Right lung (tissue), 5 donors: ENCODE measurements around the gene COL24A1. TPM values are rescaled to one million over a fixed set of nuclear protein-coding genes. Genes with fewer than 3 reads are reported as not detected.
A peak's percentile ranks its signal among the peaks of the same experiment; 100 is the strongest.
"Not testable (repeated sequence)": the region's sequence is repeated elsewhere in the genome, so short reads cannot be mapped to it uniquely, and the experiment has no call there.

Source experiments
- DNase-seq, 2 donors: peaks; one replicate each; pipeline ENCODE4 v3.0.0-alpha.2; 2013
- polyA plus RNA-seq, 5 donors: library from polyadenylated mRNA; unstranded; fragments of 120-200 nt; gene quantifications; one replicate each; pipeline versions ENCODE4 v1.2.1 to v1.2.3, GENCODE V29; 2013; ENCODE audit warnings: inconsistent platforms in 1 of 5, low replicate concordance in 1 of 5; ENCODE audit not compliant: insufficient read length in 5 of 5, insufficient read depth in 1 of 5

COL24A1 gene
- polyA plus RNA-seq, 5 donors: 15.0 to 42.5 (median 32.9) TPM

DNA sequence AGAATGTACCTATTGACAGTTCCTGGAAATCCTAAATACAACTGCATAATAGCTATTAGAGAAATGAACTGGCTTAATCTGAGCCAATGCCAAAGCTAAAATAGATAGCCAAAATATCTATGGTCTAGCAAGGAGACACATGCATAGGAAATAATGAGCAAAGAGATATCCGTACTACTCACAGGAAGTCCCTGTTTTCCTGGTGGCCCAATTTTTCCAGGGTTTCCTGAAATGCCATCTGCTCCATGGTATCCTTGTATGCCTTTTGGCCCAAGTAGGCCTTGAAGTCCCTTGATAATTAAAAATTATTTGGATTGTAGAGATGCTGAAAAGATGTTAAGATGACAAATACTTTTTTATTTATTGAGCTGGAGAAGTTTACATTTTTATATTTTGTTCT, 340.0 kb downstream of the COL24A1 start:
- no peak for DNase-seq

DNA sequence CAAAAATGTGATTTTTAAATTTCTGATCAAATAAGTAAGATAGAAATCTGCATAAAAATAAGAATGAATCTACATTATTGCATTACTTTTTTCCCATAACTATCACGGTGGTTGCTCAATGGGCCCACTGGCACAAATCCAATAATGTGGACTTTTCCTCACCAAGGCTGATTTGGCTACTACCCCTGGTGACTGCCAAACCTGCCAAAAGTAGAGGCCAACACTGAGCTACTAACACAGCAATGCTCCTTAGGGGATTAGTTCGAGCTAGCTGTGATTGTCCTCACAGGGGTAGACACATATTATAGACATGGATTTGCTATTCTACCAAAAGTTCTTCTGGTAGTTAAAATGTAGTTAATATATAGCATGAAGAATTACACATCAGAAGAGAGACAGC, 340.7 kb downstream of the COL24A1 start:
- no peak for DNase-seq

DNA sequence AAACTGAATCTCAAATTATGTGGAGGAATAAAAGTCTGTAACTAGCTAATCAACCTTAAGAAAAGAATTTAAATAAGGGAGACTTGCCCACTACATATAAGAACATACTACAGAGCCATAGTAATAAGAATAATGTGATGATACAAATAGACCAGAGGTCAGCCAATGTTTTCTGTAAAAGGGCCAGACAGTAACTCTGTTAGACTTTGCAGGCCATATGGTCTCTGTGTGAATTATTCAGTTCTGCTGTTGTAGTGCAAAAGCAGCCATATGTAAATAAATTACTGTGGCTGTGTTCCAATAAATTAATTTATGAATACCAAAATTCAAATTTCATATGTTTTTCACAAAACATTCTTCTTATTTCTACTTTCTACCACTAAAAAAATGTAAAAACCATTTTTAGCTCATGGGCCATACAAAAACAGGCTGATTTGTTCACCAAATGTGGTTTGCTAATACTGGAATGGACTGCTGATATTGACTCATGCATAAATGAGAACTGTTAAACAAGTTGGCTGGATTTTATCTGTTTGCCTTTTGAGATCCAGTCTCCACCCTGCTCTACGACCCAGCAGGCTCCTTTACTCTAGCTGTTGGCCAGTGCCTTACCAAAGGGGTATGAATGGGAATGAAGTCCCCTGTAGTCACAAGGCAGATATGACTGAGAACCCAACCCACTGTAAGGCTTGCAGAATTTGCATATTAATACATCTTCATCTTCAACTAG, 350.2 kb downstream of the COL24A1 start:
- DNase-seq: no peak

DNA sequence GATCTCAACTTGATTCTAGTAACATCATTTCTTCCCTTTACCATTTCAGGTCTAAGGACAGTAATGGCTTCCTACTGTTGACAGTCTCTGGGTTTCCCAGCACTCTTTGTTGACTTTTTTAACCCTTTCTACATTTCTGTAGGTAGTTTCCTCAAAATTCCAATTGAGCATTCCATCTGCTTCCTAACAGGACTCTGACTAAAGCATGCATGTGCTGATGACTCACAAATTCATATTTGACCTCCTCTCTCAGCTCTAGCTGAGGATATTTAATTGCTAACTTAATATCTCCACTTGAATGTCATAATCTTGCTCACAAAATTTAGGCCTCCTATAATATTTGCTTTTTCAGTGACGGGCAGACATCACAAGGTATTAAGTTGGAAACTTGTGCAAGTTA, 355.1 kb downstream of the COL24A1 start:
- no peak for DNase-seq

DNA sequence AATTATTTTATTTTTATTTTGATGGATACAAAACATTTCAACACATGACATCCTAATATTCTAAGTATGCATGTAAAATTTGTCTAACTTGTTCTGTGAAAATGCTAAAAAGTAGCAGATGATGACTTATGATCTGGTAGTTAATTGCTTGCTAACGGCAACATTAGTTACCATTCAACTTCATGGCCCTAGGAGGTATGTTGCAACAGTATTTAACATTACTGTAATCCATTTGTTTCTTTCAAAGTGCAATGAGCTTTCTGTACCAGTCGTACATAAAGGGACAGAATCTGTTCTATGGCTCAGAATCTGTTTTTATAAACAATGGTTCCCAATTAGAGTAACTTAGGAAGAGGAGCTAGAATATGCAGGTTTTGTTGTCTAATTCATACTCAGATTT, 356.8 kb downstream of the COL24A1 start:
- DNase-seq: no peak

DNA sequence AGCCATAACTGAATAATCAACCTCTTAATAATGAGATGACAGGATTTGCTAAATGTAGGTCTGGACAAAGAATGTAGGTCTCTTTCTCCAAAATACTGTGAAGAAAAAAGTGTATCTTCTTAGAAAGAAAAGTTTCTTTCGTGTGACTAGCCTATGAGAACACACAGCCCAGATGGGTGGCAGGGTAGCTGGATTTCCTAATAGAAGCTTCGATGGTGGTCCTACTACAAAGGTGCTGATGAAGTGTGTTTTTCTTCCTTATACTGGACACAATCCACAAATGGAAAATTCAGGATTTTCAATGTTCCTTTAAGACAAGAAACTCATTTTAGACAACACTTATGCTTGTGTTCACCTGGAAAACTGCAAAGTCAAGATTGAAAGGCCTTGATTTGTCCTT, 358.2 kb downstream of the COL24A1 start:
- DNase-seq: no peak

DNA sequence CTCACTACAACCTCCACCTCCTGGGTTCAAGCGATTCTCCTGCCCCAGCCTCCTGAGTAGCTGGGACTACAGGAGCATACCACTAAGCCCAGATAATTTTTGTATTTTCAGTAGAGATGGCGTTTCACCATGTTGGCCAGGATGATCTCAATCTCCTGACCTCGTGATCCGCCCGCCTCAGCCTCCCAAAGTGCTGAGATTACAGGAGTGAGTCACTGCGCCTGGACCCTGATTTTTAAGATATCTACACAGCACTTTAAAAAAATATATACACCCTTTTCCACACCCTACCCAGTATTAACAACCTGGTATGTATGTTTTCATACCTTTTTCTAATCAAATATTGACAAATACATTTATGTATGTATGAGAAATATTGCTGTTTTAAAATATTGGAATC, 379.6 kb downstream of the COL24A1 start:
- DNase-seq: not testable (repeated sequence)

DNA sequence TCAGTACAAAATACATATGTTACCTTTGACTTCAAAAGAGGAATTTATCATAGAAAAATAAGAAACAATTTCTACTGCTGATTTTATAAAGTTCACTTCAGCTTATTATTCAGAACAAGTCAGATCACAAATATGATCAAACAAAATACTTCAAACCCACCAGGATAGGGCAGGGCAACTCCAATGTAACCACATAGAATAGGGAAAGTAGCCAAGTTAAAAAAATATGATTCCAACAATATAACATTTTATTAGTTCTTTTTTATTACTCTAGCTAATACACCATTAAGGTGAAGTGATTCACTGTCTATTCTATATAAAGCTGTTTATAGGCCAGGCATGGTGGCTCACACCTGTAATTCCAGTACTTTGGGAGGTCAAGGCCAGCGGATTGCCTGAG, 393.8 kb downstream of the COL24A1 start:
- DNase-seq: no peak

DNA sequence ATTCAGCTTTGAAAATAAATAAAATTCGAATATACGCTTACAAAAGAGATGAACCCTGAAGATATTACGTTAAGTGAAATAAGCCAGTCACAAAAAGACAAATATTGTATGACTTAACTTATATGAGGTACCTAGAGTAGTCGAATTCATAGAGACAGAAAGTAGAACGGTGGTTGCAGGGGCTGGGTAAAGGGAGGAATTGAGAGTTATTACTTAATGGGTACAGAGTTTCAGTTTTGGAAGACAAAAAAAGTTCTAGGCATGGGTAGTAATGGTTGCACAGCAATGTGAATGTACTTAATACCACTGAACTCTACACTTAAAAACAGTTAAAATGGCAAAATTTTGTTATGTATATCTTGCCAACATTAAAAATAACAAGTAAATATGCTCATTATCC, 399.7 kb downstream of the COL24A1 start:
- DNase-seq: no peak

DNA sequence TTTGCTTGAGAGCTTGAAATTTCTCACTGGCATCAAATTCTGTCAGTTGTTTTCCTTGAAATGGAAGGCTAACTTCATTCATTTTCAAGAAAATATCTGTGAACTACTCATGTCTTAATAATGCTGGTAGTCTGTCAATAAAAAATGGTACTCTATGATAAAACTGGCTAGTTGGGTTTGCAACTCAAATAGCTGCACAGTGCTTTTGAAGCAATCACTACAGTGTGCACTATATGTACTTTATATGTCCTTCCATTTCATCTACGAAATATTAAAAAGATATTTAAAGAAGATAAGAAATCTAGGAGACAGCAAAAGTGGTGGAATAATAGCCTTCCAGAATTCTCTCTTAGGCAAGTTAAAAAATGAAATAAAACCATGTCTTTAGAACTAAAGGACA, 408.5 kb downstream of the COL24A1 start:
- DNase-seq: no peak

DNA sequence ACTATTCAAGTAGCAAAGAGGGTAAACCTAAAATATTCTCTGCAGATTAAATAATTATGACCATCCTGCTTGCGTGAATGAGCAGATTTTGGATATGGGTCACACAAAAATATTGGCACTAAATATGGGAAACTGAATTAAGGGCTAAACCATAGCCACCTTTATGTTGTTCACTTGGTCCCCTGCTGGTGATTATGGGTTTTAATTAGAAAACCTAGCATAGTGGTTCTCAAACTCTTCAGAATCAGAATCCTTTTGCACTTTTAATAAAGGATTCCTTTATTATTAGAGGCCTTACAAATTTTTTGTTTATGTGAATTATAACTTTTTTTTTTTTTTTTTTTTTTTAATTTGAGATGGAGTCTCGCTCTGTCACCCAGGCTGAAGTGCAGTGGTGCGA, 409.8 kb downstream of the COL24A1 start:
- DNase-seq: no peak

DNA sequence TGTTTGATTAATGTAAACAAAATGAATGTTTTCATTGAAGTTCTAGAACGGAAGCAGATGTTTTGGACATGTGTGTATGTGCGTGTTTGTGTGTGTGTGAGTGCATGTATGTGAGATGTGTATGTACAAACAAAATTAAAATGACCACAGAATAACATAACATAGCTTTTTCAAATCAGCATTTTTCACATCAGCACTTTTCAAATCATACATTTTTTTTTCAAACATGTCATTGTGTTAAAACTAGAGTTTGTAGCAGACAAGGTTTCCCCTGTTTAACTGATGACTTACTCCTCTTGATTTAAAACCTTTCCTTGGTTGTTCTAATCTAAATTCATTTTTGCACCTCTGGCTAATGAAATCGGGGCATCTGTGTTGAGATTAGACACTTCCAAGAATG, 412.8 kb downstream of the COL24A1 start:
- no peak for DNase-seq

DNA sequence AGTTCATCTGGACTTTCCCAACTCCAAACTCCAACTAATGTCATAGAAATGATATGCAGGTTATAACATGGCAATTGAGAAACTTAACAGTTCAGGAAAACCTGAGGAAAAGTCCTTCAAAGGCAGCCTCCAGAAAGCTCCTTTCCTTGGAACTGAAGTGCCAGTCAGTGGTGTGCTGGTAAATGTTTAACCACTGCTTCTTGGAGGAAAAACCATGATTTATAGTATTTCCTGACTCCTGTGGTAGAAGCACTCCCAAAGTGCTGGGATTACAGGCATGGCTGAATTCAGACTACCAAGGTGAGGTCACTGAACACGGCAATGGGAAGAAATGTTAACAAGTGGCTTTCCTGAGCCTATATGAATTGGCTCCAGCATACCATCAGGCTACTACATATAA, 421.6 kb downstream of the COL24A1 start:
- peak in 1 of 2 donors; percentile 5 for DNase-seq

DNA sequence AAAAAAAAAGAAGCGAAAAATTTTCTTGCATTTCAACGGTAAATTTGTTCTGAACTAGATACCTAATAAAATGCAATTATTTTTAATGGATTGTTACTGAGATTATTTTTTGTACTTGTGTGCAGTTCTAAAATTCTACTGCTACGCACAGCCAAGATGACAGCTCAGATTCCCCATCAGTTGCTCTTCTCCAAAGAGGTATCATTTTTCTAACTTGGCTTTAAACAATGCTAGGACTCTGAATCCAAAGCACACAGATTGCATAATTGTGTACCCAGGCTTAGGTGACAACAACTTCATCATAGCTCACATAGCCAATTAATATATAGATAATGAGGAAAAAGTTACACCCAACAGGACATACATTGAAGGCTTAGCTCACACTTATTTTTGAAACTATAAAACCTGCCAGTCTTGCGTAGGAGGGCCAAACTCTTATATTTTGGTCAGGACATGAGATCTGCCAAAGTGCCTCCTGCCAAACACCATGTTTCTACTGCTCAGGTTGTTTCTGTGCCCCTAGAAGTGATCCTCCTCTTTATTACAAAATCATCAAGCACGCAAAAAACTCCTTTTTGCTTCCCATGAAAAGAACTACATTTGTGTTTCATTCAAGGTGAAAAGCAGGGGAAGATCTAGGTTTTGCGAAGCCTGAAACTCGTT, 437.8 kb downstream of the COL24A1 start:
- no peak for DNase-seq

DNA sequence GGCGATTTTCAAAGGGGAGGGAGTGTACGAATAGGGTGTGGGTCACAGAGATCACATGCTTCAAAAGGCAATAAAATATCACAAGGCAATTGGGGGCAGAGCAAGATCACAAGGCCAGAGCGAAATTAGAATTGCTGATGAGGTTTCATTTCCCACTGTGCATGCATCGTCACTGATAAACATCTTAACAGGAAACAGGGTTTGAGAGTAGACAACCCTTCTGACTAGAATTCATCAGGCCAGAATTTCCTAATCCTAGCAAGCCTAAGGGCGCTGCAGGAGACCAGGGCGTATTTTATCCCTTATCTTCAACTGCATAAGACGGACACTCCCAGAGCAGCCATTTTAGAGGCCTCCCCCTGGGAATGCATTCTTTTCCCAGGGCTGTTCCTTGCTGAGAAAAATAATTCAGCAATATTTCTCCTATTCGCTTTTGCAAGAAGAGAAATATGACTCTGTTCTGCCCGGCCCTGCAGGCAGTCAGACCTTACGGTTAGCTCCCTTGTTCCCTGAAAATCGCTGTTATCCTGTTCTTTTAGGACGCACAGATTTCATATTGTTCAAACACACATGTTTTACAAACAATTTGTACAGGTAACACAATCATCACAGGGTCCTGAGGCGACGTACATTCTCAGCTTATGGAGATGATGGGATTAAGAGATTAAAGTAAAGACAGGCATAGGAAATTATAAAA, 442.0 kb downstream of the COL24A1 start:
- not testable (repeated sequence) for DNase-seq

DNA sequence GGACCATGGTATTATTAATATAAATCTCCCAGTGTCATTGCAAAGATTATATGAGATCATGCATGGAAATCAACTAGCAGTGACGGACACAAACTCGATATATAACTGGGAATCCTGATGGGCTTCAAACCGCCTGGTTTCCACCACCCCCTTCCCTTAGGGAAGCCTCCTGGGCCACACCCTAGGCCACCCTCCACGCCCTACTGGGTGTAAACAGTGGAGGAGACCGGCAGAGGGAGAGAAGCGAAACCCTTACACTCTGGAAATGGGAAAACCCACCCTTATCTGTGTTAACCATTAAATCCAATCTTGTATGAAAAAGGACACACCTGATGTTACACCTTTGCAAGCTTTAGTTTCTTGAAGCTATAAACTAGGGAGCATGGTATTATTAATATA, 447.7 kb downstream of the COL24A1 start:
- DNase-seq: no peak

DNA sequence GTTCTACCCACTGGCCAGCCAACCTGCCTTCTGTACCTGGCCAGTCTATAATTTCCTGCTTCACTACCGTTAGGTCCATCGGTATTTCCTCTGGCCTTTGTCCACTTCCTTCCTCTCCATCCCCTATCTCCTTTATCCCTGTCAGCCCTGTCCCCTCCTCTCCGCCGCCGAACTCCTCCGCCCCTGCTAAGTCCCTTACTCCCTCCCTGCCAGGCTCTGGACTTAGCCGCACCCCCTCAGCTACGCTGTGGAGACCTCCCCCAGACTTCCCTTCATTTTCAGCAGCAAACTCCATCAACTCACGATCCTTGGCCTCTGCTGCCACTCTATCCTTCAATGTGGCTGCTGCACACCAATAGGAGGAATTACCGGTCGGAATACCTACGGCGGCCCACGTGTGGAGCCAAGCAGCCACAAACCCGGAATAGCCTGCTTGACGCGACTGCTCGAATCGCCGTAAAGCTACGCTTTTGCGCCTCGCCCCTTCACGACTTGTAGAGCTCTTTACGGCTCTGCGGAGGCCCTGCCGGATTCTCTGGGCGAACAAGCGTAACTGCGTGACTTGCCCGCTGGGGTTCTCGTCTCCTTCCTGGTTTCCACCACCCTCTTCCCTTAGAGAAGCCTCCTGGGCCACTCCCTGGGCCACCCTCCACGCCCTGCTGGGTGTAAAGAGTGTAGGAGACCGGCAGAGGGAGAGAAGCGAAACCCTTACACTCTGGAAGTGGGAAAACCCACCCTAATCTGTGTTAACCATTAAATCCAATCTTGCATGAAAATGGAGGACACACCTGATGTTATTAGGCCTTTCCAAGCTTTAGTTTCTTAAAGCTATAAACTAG, 448.4 kb downstream of the COL24A1 start, which contains the start of gene ZNHIT6:
Gene ZNHIT6 (minus strand): TSS at position 444 of the 839 bp plus-strand sequence. CDS start 149 bp downstream, at position 295.
- DNase-seq: peak; percentile 84 to 87

DNA sequence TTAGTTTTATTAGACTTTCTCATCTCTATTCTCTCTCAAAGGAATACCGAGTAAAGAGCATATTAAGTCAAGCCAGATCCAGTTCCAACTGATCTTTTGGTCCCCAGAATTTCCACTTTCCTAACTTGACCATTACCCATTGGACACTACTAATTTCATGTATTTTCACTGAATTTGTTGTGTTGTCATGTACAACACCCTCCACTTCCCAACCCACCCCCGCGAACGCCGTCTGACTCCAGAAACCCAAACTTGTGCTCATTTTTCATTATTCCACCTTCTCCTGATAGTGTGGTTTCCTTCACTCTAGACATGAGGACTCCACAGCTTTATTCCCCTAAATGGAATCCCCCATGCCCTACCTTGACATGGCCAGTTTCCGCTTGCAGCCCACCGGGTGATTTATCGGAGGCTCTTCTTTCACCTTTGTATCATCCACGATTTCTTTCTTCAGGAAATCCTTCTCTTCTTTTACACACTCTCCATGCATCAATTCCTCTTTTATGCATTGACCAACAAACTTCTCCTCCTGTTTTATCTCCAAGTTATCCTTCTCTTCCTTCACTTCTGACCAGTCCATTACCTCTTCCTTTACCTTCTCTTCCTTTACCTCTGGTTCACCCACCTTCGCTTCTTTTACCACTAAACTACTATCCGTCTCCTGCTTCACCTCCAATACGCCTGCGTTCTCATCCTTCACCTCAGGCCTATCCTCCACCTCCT, 449.1 kb downstream of the COL24A1 start:
- DNase-seq: peak in 1 of 2 donors; percentile 3

DNA sequence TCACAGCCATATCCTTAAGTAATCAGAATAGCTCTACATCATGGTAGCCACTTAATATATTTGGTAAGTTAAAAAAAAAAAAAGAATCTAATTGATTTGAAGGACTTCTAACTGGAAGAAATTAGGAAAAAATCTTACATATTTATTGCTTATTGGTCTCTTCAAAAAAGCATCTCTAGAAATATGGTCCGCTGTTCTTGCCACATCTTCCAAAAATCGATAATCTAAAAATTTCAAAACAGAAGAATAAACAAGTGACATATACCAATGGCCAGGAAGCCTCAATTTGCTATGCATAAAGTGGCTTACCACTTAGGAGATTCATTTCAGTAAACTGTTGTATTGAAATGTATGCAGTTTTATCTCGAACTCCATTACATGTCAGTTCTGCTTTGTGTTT, 450.6 kb downstream of the COL24A1 start:
- no peak for DNase-seq

DNA sequence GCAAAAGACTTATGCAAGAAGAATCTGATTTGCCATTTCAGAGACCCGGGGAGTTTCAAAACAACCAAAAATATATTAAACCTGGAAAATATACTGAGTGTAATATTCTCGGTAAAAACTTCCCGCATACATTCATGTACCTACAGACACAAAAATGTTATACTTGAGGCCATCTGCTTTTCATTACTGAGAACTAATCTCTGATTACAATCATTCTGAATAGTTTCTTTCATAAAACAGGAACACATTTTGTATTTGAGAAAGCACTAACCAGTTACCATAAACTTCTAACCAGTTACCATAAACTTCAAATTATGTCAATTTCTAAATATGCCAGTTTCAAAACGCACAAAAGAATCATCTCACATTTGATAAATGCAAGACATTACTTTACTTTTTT, 456.1 kb downstream of the COL24A1 start:
- no peak for DNase-seq

DNA sequence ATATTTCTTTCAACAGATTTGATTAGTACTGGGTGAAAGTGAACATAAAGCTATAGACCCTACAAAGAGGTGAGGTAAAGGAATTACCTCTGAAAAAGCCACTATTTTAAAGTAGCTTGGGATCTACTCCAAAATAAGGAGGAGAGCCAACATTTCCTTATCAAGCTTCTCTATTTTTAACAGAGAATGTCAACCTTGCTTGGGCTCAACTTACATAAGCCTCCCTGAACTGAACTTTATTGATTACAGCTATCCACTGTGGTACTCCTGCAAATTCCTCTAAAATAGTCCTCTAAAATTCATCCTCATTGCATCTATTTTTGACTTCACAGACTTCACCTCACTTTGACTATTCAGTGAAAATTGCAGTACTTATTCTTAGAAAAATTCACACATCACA, 458.7 kb downstream of the COL24A1 start:
- DNase-seq: no peak
